ENCODE measurements around the gene RPA1.

- TF ChIP-seq POLR2AphosphoS5 (IDR thresholded peaks at IDR 0.05; ENCODE audit: low read depth, low read length) (no peak), SP4 (IDR thresholded peaks at IDR 0.05; ENCODE audit: low read length) (no peak), CTCF (IDR thresholded peaks at IDR 0.05; ENCODE audit: control extremely low read depth in 1 of 3, insufficient read depth in 1 of 3, low read depth in 1 of 3, low read length in 3 of 3) (no peak), RNF2 (IDR thresholded peaks at IDR 0.05; ENCODE audit: borderline replicate concordance, low read depth, low read length, missing control alignments, poor library complexity, severe bottlenecking) (no peak), EP300 (IDR thresholded peaks at IDR 0.05; ENCODE audit: borderline replicate concordance in 1 of 2, low read depth in 2 of 2, low read length in 2 of 2) (no peak), ZNF274 (IDR thresholded peaks at IDR 0.05; ENCODE audit: borderline replicate concordance, extremely low read depth, low read length) (no peak), RAD21 (IDR thresholded peaks at IDR 0.05 in 1 of 2, conservative IDR thresholded peaks at IDR 0.05 in 1 of 2; ENCODE audit: low read depth in 2 of 2, low read length in 2 of 2) (no peak)
These were observed 42.4 kb upstream of the RPA1 start for GRCh38 chr17:1787301-1787902.

All from H1 (cell line).